HCT116 (cell line): Measurements from ENCODE around the gene PEDS1. TPM values are rescaled to one million over a fixed set of nuclear protein-coding genes. Genes with fewer than 3 reads are reported as not detected.

ENCODE experiments used
- ATAC-seq: fragments of 200-7000 bp; cut with Tn5 transposase; 2 replicates; pipeline ENCODE4 v1.9.1; 2020; ENCODE audit warnings: mild to moderate bottlenecking, moderate library complexity
- BruUV-seq: library from RNA; stranded (reverse); fragments of 400-500 nt; replicated peaks from 2 replicates; lab custom pipeline; 2021; lab: Mats Ljungman, UMichigan
- CTCF ChIA-PET: fragments of 300-600 bp; sonication (Branson Sonifier 250); formaldehyde crosslinking; loops from one replicate; lab custom pipeline; 2021; ENCODE audit warnings: antibody characterized with exemption; lab: Charles Lee
- POLR2A ChIA-PET: fragments of 300-600, 350-600 bp; sonication (Branson Sonifier 250); formaldehyde crosslinking; loops from one replicate; lab custom pipeline; 2021; ENCODE audit warnings: antibody characterized with exemption; lab: Charles Lee
- RAD21 ChIA-PET, 2 experiments: fragments of 300-600 bp; sonication (Branson Sonifier 250); formaldehyde crosslinking; loops; one replicate each; lab custom pipeline; 2023; ENCODE audit warnings: low total read pairs in 2 of 2; ENCODE audit not compliant: uncharacterized antibody in 2 of 2, unreplicated experiment in 2 of 2, low non-redundant PET in 1 of 2; lab: Charles Lee
- DNase-seq: peaks from one replicate; pipeline ENCODE4 v3.0.0-alpha.2; 2010; ENCODE audit warnings: low read depth, low spot score
- H2AFZ ChIP-seq: fragments of 200-600 bp; shearing (Covaris generic), sonication (generic); 2 replicates; pipeline ENCODE4 v1.6.1; 2017; ENCODE audit warnings: low read depth, mixed run types, mixed read lengths, antibody characterized with exemption, low read length; ENCODE audit not compliant: poor library complexity, severe bottlenecking
- H3K27ac ChIP-seq: 2 replicates; pipeline ENCODE4 v1.5.1; 2012; ENCODE audit warnings: low read depth, low read length
- H3K27me3 ChIP-seq: fragments of 200-600 bp; sonication (generic); 2 replicates; pipeline ENCODE4 v1.6.1; 2016; ENCODE audit warnings: mixed run types, low read length, mixed read lengths; ENCODE audit not compliant: insufficient read depth
- H3K36me3 ChIP-seq, 2 experiments: fragments of 200-500 bp in 1 of 2; fragments of 200-600 bp in 1 of 2; sonication (Bioruptor generic) in 1 of 2; sonication (generic) in 1 of 2; 2 replicates each; pipeline versions ENCODE4 v1.5.1 to v1.6.1; 2014 to 2016; ENCODE audit warnings: low read length in 2 of 2, inconsistent platforms in 1 of 2, mixed read lengths in 1 of 2, mixed run types in 1 of 2; ENCODE audit not compliant: insufficient read depth in 2 of 2, control insufficient read depth in 1 of 2
- H3K4me1 ChIP-seq, 2 experiments: fragments of 200-600 bp in 1 of 2; sonication (generic) in 1 of 2; 2 replicates each; pipeline versions ENCODE4 v1.5.1 to v1.6.1; 2012 to 2017; ENCODE audit warnings: low read length in 2 of 2, inconsistent platforms in 1 of 2, mild to moderate bottlenecking in 1 of 2, mixed read lengths in 1 of 2, mixed run types in 1 of 2, moderate library complexity in 1 of 2; ENCODE audit not compliant: insufficient read depth in 2 of 2, control insufficient read depth in 1 of 2
- H3K4me2 ChIP-seq: fragments of 200-600 bp; sonication (generic); 2 replicates; pipeline ENCODE4 v1.6.1; 2017; ENCODE audit warnings: mixed run types, low read length, mixed read lengths
- H3K4me3 ChIP-seq, 2 experiments: fragments of 200-600 bp in 1 of 2; sonication (generic) in 1 of 2; replicated peaks in 1 of 2; 2 replicates each; pipeline ENCODE4 v1.5.1; 2011 to 2016; ENCODE audit warnings: low read length in 2 of 2, control low read depth in 1 of 2, low read depth in 1 of 2, mild to moderate bottlenecking in 1 of 2, mixed read lengths in 1 of 2, mixed run types in 1 of 2
- H3K79me2 ChIP-seq: fragments of 200-600 bp; sonication (generic); 2 replicates; pipeline ENCODE4 v1.6.1; 2017; ENCODE audit warnings: mild to moderate bottlenecking, mixed run types, low read length, moderate library complexity, mixed read lengths; ENCODE audit not compliant: insufficient read depth
- H3K9ac ChIP-seq: fragments of 200-600 bp; sonication (generic); 2 replicates; pipeline ENCODE4 v1.6.1; 2016; ENCODE audit warnings: low read length, mixed read lengths
- H3K9me2 ChIP-seq: fragments of 200-600 bp; sonication (generic), shearing (Covaris generic); 2 replicates; pipeline ENCODE4 v1.6.1; 2017; ENCODE audit warnings: mixed run types, mild to moderate bottlenecking, moderate library complexity; ENCODE audit not compliant: insufficient read depth
- H3K9me3 ChIP-seq, 2 experiments: fragments of 200-500 bp in 1 of 2; fragments of 200-600 bp in 1 of 2; sonication (Bioruptor generic) in 1 of 2; sonication (generic) in 1 of 2; 2 replicates each; pipeline ENCODE4 v1.6.1; 2014 to 2017; ENCODE audit warnings: low read length in 2 of 2, mixed read lengths in 2 of 2, inconsistent platforms in 1 of 2, low read depth in 1 of 2, mild to moderate bottlenecking in 1 of 2, mixed run types in 1 of 2, moderate library complexity in 1 of 2; ENCODE audit not compliant: control insufficient read depth in 1 of 2, insufficient read depth in 1 of 2
- H4K20me1 ChIP-seq: fragments of 200-600 bp; sonication (generic), shearing (Covaris generic); 2 replicates; pipeline ENCODE4 v1.6.1; 2017; ENCODE audit warnings: mixed run types, mild to moderate bottlenecking, moderate library complexity; ENCODE audit not compliant: insufficient read depth
- CTCF ChIP-seq, 3 experiments: fragments of 200-600 bp in 1 of 3; sonication (generic) in 1 of 3; IDR thresholded peaks in 2 of 3; conservative IDR thresholded peaks in 1 of 3; 2 replicates each; pipeline ENCODE4 v1.5.1; 2012 to 2017; ENCODE audit warnings: low read depth in 2 of 3, low read length in 2 of 3, antibody characterized with exemption in 1 of 3, borderline replicate concordance in 1 of 3, control low read depth in 1 of 3, mild to moderate bottlenecking in 1 of 3, mixed read lengths in 1 of 3, mixed run types in 1 of 3, moderate library complexity in 1 of 3; ENCODE audit not compliant: insufficient read depth in 1 of 3
- JUND ChIP-seq: IDR thresholded peaks from 2 replicates; pipeline ENCODE4 v1.6.1; 2012
- SIN3A ChIP-seq: IDR thresholded peaks from 2 replicates; pipeline ENCODE4 v1.6.1; 2012; ENCODE audit warnings: low read depth
- SP1 ChIP-seq: IDR thresholded peaks from 2 replicates; pipeline ENCODE4 v1.6.1; 2012; ENCODE audit warnings: low read depth
- ZFX ChIP-seq: fragments of 450-650 bp; IDR thresholded peaks from 2 replicates; pipeline ENCODE4 v1.6.1; 2017
- intact Hi-C: fragments of 100-400 bp; cut with micrococcal nuclease; formaldehyde crosslinking; loops from 2 replicates; pipeline ENCODE4 v1.10.0; 2022
- total RNA-seq: library from RNA; stranded (reverse); gene quantifications from one replicate; pipeline ENCODE4 v1.2.1, GENCODE V29; 2021; ENCODE audit not compliant: unreplicated experiment
- TF ChIP-seq, protein P1 (sequence below): IDR thresholded peaks from 2 replicates; pipeline ENCODE4 v1.6.1; 2012

The PEDS1 gene
- total RNA-seq, 1 experiment from 2014 or later = 31.9 TPM

GRCh38 chr20:50115041-50115512, 38.4 kb downstream of the PEDS1 start:
- no peak for ATAC-seq
- Histone ChIP-seq H2AFZ (no peak overlapping the region), H3K9me3 (no peaks in the 10 kb centered on the region), H3K27me3 (no peaks in the 10 kb centered on the region), H4K20me1 (0 out of 2 replicates have a peak, but pooled peaks cover 1% of the 10 kb centered on the region), H3K4me3 (peak overlapping the region; percentile 51 to 64), H3K4me2 (peak overlapping the region; percentile 94), H3K4me1 (peaks cover 28 to 47% of the 10 kb centered on the region in 2 experiments), H3K9ac (peak overlapping the region; percentile 68), H3K79me2 (peaks cover 29% of the 10 kb centered on the region), H3K9me2 (no peaks in the 10 kb centered on the region), H3K36me3 (no peaks in the 10 kb centered on the region), H3K27ac (peak overlapping the region; percentile 34)
- DNase-seq = no peak
- TF ChIP-seq JUND (no peak), SIN3A (no peak)
- CTCF ChIA-PET = interaction anchor here (1.0 to 2.7 kb wide), 9 partner anchors 30 to 136 kb away, joined by 3 to 9 read pairs (median 5); no protein-coding TSS in a partner anchor
- no TSS peak for BruUV-seq
- RAD21 ChIA-PET = interaction anchor here (0.6 to 1.3 kb wide), 2 partner anchors 37 to 136 kb away, joined by 3 read pairs; no protein-coding TSS in a partner anchor
- intact Hi-C loops = no loop called here
- POLR2A ChIA-PET = interaction anchor here (1.0 to 2.5 kb wide), 7 partner anchors 9 to 369 kb away, joined by 3 to 11 read pairs (median 5); partner anchors contain the start of gene PEDS1

DNA sequence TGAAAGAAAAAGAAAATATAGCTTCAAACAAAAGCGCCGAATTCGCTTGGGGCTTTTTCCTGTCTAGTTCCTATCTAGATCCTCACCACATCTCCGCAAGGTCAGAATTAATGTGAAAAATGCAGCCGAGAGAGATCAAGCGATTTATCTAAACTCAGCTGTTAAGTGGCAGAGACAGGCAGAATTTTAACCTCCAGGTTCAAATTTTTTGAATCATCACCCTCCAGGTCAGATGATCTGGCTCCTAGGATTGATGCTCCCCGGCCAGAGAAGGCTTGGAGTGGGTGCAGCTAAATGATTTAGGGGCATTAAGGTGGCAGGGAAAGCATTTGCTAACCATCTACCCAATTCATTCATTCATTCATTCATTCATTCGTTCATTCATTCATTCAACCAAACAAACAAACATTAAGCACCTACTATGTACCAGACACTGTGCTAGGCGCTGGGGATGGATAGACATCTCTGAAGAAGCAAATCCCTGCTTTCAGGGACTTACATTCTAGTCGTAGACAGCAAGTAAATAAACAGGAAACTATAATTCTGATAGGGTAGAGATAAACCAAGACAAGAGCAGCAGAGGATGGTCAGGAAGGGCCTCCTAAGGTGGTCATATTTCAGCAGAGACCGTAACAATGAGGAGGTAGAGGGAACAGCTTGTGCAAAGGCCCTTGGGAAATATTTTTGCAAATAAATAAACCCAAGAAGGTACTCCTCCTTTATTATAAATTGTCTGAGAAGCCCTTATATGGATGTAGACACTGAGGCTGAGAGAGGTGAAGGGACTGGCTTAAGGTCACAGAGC, 39.9 kb downstream of the PEDS1 start:
- Histone ChIP-seq H3K4me1 (peaks cover 36 to 61% of the 10 kb centered on the region in 2 experiments), H3K79me2 (peaks cover 43% of the 10 kb centered on the region), H3K4me3 (peak overlapping the region; percentile 87 to 90), H3K36me3 (peaks cover 0 to 3% of the 10 kb centered on the region in 2 experiments; a peak in 1 of 4 replicates), H3K9me3 (no peaks in the 10 kb centered on the region), H3K27me3 (no peaks in the 10 kb centered on the region), H3K9me2 (no peaks in the 10 kb centered on the region), H2AFZ (no peak overlapping the region), H3K27ac (peak overlapping the region; percentile 70), H3K9ac (peak overlapping the region; percentile 95), H3K4me2 (peak overlapping the region; percentile 83), H4K20me1 (0 out of 2 replicates have a peak, but pooled peaks cover 6% of the 10 kb centered on the region)
- TF ChIP-seq ZFX (no peak), SP1 (no peak), JUND (no peak), CTCF (IDR thresholded peaks at IDR 0.05 in 2 of 3, conservative IDR thresholded peaks at IDR 0.05 in 1 of 3; ENCODE audit: borderline replicate concordance in 1 of 3, insufficient read depth in 1 of 3, low read depth in 2 of 3, low read length in 2 of 3) (no peak)
- TF ChIP-seq, protein P1, sequence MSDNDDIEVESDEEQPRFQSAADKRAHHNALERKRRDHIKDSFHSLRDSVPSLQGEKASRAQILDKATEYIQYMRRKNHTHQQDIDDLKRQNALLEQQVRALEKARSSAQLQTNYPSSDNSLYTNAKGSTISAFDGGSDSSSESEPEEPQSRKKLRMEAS = no peak
- RAD21 ChIA-PET = no interaction called here
- CTCF ChIA-PET = no interaction called here
- ATAC-seq (no peak), DNase-seq (no peak)
- BruUV-seq = TSS peak; percentile 69
- intact Hi-C loops = no loop called here
- POLR2A ChIA-PET = interaction anchor here (0.8 to 1.5 kb wide), 2 partner anchors 52 to 53 kb away, joined by 3 to 4 read pairs; no protein-coding TSS in a partner anchor
